Amygdala (tissue), 56 donors: ENCODE measurements around the gene CCP110.
"Not testable (repeated sequence)": the region's sequence is repeated elsewhere in the genome, so short reads cannot be mapped to it uniquely, and the experiment has no call there.

Source experiments
- DNase-seq, 56 donors: peaks; one replicate each; lab custom pipeline; 2025; lab: John Stamatoyannopoulos, UW

The CCP110 gene

DNA sequence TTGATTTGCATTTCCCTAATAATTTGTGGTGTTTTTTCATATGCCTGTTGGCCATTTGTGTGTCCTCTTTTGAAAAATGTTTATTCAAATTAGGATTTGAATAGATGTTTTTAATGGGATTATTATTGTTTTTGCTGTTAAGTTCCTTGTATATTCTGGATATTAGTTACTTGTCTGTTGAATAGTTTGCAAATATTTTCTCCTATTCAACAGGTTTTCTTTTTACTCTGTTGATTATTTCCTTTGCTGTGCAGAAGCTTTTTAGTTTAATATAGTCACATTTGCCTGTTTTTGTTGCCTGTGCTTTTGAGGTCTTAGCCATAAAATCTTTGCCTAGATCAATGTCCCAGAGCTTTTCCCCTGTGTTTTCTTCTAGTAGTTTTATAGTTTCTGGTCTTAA lies 11.4 kb upstream of the CCP110 start:
- no peak for DNase-seq

DNA sequence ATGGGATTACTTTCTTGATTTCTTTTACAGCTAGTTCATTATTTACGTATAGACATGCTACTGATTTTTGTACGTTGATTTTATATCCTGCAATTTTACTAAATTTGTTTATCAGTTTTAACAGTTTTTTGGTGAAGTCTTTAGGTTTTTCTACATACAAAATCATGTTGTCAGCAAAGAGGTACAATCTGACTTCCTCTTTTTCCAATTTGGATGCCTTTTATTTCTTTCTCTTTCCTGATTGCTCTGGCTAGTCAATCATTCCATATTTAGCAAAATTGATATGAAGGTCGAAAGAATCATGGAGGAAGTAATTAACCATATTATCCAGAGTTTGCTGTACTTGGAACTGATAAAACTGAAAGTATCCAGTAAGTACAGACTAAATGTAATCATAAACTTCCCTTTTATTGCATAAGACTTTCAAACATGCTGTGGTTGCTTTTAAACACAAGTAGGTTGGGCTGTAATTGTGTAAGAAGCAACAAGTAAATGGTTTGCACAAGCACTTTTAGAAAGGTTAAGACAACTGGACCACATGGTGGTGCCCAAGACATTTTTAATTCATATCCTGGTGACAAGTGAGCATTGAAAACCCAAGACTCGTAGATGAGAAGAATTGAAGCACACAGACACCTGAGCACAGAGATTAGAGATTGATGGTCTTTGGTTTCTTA lies 10.2 kb upstream of the CCP110 start:
- no peak for DNase-seq

DNA sequence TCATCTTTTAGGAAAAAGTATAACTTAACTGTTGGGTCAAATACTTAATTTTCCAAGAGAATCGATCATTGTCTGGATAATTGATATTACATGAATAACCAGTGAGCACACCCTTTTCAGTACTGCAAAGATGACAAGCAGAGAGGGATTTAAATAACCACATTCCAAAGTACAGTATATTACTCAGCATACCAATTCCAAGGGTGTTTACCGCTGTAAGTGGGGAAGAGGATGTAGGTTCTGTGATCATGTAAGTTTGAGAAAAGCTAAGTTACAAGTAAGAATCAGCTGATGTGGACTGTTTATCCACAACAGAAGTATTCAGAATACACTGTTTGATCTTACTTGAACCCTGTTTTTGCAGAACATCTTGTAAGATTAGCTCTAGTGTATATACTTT lies 8.0 kb upstream of the CCP110 start:
- DNase-seq: no peak

DNA sequence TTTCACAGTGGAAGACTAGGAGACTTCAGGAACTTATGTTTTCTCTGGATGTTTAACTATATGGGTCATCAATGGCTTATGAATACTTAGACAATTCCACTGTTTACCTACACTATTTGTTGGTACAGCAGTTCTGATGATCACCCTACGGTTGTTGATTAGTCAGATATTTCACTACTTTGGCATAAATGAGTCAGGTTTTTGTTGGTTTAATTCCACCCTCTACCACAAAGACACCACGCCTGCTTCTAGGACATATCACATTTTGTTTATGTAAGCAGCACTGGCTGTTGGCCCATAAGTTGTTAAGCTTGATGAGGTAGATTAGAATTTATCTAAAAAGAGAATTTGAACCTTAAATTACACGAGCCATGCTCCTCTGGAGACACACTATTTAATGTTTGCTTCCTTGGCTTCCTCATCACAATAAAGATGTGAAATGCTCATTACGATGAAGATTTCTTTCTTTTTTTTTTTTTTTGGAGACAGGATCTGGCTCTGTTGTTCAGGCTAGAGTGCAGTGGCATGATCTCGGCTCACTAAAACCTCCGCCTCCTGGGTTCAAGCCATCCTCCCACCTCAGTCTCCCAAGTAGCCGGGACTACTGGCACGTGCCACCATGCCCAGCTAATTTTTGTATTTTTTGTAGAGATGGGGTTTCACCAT lies 6.2 kb upstream of the CCP110 start:
- no peak for DNase-seq

DNA sequence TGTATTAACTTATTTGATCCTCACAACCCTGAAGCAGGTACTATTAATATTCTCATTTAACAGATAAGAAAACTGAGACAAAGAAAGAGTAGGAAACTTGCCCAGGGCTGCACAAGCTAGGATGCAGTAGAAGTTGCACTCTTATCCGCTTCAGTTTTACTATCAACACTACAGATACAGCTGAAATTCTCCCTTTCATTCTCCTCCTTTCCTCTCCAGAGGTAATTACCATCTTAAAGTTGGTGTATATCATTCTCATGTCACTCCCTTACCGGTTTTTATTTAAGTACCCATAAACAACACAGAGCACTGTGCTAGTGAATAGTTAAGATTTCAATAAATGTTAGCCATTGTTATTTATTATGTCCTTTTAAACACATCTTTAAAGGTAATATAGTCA lies 5.4 kb upstream of the CCP110 start:
- DNase-seq: no peak

DNA sequence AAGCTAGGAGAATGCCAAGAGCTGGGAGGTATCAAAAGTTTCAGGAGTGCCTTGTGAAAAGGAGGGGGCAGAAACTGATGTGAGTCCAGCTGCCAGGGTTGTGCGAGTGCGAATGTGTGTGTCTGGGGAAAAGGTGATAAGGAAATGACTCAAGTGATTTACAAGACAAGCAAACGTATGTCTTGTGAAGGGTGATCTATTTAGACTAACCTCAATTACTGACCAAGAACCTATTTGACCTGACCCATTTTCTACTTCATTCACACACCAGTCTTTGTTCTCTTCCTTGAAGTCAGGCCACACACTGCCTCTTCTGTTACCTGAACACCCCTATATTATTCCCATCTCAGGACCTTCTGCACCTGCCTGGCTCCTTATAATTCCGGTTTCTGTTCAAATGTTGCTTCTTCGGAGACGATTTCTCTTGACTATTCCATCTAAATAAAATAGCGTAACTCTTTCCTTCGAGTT lies 2.8 kb upstream of the CCP110 start:
- no peak for DNase-seq

DNA sequence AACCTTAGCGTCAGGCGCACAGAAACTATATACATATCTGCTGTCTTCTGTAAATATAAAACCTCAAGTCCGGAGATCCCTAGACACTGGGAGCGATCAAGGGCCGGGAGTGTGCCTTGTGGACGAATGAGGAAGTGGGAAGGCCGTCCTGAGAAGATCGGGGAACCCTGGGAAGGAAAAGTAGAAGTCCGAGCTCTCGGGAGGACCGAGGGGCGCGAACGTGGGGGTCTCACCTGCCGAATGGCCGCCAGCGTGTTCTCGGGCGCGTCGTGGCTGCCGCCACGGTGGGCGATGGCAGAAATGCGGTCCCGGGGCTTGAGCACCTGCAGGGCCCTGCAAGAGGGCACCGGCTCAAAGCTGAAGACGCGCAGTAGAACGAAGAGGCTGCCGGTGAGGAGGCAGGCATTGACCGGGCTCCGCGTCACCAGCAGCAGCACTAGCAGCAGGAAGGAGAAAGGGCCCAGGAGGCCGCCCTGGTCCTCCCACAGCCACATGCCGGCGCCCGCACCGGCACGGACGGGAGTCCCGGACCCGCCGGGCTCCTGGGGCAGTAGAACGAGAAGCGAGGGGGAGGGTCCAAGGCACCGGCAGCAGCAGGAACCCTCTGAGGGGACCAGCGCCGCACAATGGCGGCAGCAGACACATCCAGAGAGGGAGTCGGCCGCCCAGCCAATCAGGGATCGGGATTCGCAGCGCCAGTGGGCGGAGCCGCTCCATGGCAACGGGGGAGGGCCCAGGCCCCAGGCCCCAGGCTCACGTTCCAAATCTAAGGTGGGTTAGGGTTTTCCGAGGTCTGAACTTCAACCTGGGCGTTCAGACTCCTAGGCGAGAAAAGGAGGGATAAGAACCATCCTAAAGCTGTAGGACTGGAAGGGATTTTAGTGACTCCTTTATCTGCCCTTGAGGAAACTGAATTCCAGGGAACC lies 2.0 kb upstream of the CCP110 start, which contains the start of gene GDE1:
GDE1 (minus strand) TSS at position 628 of the 926 bp plus-strand sequence; CDS start at position 494, 134 bp downstream.
- DNase-seq: peak; percentile 68 to 99 (median 94)

DNA sequence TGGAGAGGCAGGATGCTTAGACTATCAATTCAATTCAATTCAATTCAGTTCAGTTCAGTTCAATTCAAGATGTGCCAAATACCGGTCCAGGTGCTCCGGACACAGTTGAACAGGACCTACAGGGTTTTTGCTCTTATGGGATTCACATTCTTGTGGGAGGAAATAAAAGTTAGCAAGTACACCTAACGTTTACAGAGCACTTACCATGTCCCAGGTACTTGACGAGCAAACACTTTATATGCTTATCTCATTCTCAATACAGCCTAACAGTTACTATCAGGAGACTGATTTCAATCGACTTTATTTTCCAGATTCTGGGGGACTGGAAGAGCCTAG lies 1.4 kb upstream of the CCP110 start:
- DNase-seq: no peak

DNA sequence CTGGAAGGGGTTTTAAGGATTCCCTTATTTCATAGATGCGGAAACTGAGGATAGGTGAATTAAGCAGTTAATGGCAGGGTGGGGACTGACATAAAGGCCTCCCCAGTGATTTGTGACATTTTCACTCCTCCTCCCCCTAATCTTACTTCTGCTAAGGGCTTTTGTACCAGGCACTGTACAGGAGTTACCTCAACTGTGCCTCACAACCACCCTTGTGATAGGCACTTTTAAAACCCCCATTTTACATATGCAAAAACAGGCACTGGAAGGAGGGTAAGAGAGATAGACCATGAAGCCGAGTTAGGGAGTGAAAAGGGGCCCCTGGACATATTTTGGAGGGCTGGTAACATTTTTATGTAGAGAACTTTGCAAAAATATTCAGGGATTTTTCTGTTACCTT lies 982 bp upstream of the CCP110 start:
- DNase-seq: no peak

DNA sequence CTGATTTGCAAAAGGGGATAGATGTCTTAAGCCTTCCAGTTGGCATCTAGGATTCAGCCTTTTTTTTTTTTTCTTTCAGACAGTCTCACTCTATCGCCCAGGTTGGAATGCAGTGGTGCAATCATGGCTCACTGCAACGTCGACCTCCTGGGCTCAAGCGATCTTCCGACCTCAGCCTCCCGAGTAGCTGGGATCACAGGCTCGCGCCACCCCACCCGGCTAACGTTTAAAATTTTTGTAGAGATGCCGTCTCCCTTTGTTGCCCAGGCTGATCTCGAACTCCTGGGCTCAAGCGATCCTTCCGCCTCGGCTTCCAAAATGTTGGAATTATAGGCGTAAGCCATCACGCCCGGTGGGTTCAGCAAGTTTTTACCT lies 571 bp upstream of the CCP110 start:
- DNase-seq: peak in 2 of 56 donors; percentile 36 to 41

DNA sequence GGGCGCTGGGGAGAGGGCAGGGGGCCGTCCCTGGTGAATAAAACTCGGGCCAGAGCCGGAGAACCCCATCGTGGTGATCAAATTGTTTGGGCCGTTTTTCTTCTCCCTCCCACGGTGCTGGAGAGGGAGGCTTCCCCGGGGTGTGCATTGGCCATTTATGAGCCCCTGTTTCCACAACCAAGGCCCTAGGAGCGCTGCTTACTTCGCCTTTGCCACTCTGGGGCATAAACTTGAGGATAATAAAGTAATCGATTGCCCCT lies 544 bp downstream of the CCP110 start:
- peak in 19 of 56 donors; percentile 19 to 69 (median 44) for DNase-seq

DNA sequence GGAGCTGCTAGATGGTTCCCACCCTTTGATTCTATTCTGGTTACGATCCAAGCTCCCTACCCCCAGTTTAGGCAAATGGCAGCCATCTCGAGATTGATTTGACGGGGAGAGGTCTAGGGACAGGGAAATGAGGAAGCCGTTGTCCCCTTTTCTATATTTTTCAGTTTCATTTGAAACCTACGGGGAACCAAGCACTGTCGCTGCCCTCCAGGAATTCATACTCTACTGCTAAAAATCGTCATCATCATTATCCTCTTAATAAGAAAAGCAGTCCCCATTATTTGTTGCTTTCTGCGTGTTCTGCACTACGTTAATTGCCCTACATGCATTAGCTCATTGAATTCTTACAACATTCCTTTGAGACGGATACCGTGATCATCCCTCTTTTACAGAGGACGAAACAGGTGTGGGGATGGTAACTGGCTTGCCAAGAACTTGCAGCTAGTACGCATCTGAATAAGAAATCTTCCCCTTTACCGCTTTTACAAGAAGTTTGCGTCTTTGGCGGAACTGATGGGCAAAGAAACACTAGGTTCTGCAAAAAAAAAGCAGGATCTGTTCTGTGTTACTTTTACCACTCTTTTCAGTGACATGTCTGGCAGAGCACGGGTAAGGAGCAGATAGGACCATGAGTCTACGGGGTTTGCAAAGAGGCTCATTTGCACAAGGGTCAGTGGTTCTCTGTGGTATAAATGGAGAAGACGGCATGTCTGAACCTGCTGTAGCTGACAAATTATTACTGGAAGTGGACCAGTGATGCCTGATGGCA lies 1.1 kb downstream of the CCP110 start:
- peak in 17 of 56 donors; percentile 18 to 67 (median 39) for DNase-seq

DNA sequence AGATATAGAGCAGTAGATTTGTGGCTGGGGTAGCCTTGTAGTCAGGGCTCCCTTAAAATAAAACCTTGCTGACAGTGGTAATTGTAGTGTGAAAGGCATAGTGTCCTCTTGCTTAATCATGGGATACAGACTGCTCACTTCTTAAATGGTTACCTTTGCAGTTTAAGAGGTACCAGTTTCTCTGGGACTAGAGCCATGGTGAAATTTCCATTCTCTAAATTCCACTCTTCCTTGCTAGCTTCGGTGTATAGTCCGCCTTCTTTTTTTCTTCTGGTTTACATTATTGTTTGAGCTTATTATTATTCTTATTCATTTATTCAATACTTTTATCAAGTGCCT lies 1.6 kb downstream of the CCP110 start:
- DNase-seq: no peak

DNA sequence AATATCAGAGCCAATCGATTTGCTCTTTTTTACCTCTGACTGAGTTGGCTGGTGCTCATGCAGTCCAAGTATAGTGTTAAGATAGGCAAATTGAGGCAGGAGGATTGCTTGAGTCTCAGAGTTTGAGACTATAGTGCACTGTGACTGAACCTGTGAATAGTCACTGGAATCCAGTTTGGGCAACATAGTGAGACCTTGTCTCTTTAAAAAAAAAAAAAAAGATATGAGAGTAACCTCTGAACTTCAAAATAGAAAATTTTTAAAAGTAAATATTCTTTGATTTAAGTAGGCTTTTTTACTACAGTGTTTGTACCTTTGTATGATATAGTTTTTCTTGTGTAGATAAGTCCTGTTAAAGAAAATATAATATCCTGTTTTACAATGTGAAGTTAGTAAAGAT lies 3.4 kb downstream of the CCP110 start:
- no peak for DNase-seq

DNA sequence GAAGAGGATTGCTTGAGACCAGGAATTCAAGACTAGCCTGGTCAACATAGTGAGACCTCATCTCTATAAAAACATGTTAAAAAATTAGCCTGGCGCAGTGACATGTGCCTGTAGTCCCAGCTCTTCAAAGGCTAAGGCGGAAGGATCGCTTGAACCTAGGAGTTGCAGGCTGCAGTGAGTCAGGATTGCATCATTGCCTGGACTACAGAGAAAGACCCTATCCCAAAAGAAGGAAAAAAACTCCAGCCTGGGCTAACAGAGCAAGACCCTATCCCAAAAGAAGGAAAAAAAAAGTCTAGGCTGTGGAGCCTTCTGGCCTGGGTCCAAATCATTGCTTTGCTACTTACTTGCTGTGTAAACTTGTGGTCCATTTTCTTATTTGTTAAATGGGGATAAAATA lies 4.9 kb downstream of the CCP110 start:
- DNase-seq: no peak

DNA sequence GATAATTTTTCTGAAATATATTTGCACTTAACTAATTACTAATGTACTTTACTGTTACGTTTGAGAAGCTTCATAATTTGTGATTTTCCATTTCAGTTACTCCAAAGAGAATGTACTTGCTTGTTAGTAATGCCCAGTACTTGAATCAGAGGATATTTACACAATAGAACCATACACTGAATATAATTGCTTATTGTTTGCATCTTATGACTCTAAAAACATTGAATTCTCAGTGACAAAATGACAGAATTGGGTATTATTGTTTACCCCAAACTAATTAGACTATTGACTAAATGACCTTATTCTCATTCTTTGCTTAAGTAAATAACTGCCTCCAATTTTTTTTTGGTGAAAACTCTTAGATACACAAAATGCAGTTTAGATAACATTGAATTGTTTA lies 8.9 kb downstream of the CCP110 start:
- no peak for DNase-seq

DNA sequence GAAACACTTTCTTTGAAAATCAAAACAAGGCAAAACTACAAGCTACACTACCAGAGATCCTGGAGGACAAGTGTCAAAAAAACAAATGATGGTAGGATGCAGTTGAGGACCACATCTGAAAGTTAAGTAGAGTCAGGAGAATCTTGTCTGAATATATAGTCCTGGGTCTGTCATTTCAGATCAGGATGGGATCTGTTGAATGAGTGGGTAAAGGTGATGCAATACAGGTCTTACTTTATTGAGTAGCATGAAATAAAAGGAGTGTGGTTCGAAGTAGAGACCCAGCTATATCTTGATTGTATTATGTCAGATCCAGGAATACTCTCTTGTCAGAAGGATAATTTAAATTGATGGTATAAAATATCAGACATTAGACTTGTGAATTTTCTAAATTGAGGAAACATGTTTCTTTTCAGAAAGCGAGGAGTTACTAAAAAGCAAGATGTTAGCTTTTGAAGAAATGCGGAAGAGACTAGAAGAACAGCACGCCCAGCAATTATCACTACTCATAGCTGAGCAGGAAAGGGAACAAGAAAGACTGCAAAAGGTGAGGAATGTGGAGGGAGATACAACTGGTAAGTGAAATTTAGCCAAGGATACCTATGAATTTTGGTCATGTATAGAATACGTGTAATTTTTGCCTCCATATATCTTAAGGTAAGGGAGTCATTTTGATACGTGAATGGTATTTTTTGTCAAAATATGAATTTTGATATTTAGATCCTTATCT lies 16.7 kb downstream of the CCP110 start:
- DNase-seq: no peak

DNA sequence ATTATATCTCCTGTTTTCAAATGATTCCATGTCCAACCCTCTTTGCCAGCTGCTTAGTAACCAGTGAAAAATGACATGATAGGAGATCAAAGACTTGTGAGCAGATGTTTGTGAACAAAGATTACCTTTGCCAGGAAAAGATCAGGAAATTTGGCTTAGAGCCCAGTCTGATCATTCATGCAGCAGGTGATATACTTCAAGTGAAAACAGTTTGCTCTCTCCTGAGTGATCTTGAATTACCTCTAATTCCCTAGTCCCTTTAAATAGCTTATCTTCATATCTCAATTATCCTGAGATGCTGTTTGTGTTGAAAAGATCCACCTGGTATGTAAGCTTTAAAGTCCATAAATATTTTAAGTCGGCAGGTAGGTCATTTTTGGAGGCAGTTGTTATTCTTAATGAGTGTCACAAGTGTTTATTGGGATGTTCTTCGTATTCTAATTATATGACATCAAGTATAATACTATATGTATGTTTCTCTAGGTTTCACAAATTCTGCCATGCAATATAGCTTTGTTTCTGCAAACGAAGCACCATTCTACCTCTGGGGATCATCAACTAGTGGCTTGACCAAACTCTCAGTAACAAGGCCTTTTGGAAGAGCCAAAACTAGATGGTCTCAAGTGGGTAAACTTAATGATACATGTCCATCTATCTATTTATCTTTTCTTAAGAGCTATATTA lies 18.5 kb downstream of the CCP110 start:
- DNase-seq: no peak

DNA sequence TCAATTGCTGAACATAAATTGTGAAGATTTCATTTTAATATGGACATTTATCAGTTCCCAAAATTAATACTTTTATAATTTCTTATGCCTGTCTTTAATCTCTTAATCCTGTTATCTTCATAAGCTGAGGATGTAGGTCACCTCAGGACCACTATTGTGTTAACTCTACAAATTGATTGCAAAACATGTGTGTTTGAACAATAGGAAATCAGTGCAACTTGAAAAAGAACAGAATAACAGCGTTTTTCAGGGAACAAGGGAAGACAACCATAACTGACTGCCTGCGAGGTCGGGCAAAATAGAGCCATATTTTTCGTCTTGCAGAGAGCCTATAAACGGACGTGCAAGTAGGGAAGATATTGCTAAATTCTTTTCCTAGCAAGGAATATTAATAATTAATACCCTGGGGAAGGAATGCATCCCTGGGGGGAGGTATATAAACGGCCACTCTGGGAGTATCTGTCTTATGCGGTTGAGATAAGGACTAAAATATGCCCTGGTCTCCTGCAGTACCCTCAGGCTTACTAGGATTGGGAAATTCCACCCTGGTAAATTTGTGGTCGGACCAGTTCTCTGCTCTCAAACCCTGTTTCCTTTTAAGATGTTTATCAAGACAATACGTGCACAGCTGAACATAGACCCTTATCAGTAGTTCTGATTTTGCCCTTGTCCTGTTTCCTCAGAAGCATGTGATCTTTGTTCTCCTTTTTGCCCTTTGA lies 19.7 kb downstream of the CCP110 start:
- not testable (repeated sequence) for DNase-seq
